A549 (cell line): ENCODE results near the gene CCL7.
A peak's percentile ranks its signal among the peaks of the same experiment; 100 is the strongest.

ENCODE experiments used
- CTCF ChIP-seq: fragments of >200 bp; sonication (Bioruptor Twin); formaldehyde crosslinking; IDR thresholded peaks from 3 replicates; pipeline ENCODE4 v1.5.1; 2016
- ELK1 ChIP-seq: fragments of 150-350 bp; IDR thresholded peaks from 2 replicates; pipeline ENCODE4 v1.6.1; 2014; ENCODE audit warnings: low read depth, mild to moderate bottlenecking, low read length
- EP300 ChIP-seq, 2 experiments: fragments of >200 bp; sonication (Bioruptor Twin); formaldehyde crosslinking; IDR thresholded peaks; 2 replicates in 1 of 2; 3 replicates in 1 of 2; pipeline ENCODE4 v1.6.1; 2016 to 2017
- GATA3 ChIP-seq: IDR thresholded peaks from 2 replicates; pipeline ENCODE4 v1.6.1; 2012; ENCODE audit warnings: borderline replicate concordance
- JUN ChIP-seq, 2 experiments: fragments of >200 bp; sonication (Bioruptor Twin); formaldehyde crosslinking; IDR thresholded peaks; 2 replicates in 1 of 2; 3 replicates in 1 of 2; pipeline ENCODE4 v1.6.1; 2016 to 2017
- KDM5A ChIP-seq: fragments of 200-600 bp; sonication (generic); IDR thresholded peaks from 2 replicates; pipeline ENCODE4 v1.6.1; 2016; ENCODE audit warnings: antibody characterized with exemption, mild to moderate bottlenecking
- MAFK ChIP-seq: fragments of 450-650 bp; IDR thresholded peaks from 2 replicates; pipeline ENCODE4 v1.6.1; 2014; ENCODE audit not compliant: partially characterized antibody
- POLR2A ChIP-seq: IDR thresholded peaks from 2 replicates; pipeline ENCODE4 v1.6.1; 2012; ENCODE audit warnings: mild to moderate bottlenecking, low read length
- POLR2AphosphoS2 ChIP-seq: conservative IDR thresholded peaks from 2 replicates; pipeline ENCODE4 v1.6.1; 2012; ENCODE audit warnings: low read length, improper control_type of control experiment, inconsistent platforms
- REST ChIP-seq: fragments of 200-600 bp; sonication (generic); IDR thresholded peaks from 2 replicates; pipeline ENCODE4 v1.6.1; 2016; ENCODE audit warnings: antibody characterized with exemption, mild to moderate bottlenecking, moderate library complexity
- ZFP36 ChIP-seq: fragments of 450-650 bp; IDR thresholded peaks from 2 replicates; pipeline ENCODE4 v1.6.1; 2014; ENCODE audit warnings: borderline replicate concordance; ENCODE audit not compliant: partially characterized antibody

GRCh38 chr17:34252444-34253138 lies 17.4 kb upstream of the CCL7 start:
- no peak for TF ChIP-seq CTCF
- no peak for TF ChIP-seq ELK1
- no peak for TF ChIP-seq KDM5A
- TF ChIP-seq POLR2A: no peak
- no peak for TF ChIP-seq MAFK
- TF ChIP-seq POLR2AphosphoS2: no peak
- peak; percentile 79; the same call in 1 of the 2 replicates for TF ChIP-seq GATA3
- peak; percentile 56 to 73; a peak in 1 of 5 replicates for TF ChIP-seq JUN (IDR thresholded peaks at IDR 0.05)
- no peak for TF ChIP-seq ZFP36
- TF ChIP-seq REST: no peak
- TF ChIP-seq EP300 (IDR thresholded peaks at IDR 0.05): peak in 1 of 2 experiments; percentile 81; a peak in 3 of 5 replicates
